Middle frontal gyrus (tissue), 1 donor: ENCODE data around the gene RNF144B.
"Not testable (repeated sequence)": the region's sequence is repeated elsewhere in the genome, so short reads cannot be mapped to it uniquely, and the experiment has no call there.

ENCODE experiments used
- DNase-seq: peaks from one replicate; pipeline ENCODE4 v3.0.0-alpha.2; 2015; ENCODE audit warnings: low spot score; ENCODE audit errors: extremely low spot score

RNF144B gene

DNA sequence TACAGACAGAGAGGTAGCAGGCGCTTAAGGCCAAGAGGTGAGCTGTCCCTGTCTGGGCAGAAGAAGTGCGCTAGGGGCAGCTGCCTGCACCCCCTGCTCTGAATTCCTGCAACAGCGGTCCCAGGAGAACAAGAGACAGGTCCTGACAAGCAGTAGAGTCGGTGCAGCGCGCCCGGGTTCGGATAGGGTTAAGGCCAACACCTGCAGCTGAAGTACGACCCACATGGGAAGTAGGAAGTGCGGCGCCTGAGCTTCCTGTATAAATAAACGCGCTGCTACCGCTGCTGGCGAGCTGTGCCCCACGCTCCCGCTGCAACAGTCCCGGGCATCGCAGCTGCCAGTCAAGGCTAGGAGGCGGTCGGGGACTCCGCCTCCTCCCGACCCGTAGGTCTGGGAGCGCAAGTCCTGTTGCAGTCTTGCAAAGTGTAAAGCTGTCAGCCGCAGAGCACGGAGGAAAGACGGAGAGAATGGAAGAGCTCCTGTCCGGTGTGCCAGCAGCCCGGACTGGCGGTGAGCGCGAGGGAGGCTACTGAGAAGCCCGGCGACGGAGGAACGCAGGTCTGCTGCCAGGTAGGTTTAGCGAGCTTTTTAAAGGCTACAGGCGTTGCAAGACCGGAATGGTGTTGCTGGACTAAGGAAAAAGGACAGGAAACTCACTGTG is at the start of gene RNF144B:
Gene RNF144B, plus strand, starts transcription at position 290 of the 661 bp plus-strand sequence. CDS start 12,185 bp downstream, outside the sequence.
- DNase-seq = no peak

DNA sequence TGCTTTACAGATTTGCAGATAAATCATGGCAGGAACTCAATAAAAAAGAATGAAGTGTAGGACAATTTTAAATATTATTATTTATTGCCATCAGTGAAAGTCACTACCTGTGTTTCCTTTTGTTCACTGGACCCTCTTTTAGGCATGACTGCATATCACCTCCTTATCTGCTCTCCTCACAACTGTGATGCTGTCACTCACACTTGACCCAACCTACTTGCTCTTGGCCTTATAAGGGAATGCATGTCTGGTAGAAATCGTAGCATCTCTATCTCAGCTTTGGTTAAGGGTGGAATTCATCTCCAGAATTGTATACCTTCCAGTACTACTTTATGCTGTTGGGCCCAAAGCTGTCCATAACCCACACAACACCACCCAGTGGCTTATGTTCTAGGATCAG is 47.6 kb upstream of the RNF144B start:
- DNase-seq = no peak

DNA sequence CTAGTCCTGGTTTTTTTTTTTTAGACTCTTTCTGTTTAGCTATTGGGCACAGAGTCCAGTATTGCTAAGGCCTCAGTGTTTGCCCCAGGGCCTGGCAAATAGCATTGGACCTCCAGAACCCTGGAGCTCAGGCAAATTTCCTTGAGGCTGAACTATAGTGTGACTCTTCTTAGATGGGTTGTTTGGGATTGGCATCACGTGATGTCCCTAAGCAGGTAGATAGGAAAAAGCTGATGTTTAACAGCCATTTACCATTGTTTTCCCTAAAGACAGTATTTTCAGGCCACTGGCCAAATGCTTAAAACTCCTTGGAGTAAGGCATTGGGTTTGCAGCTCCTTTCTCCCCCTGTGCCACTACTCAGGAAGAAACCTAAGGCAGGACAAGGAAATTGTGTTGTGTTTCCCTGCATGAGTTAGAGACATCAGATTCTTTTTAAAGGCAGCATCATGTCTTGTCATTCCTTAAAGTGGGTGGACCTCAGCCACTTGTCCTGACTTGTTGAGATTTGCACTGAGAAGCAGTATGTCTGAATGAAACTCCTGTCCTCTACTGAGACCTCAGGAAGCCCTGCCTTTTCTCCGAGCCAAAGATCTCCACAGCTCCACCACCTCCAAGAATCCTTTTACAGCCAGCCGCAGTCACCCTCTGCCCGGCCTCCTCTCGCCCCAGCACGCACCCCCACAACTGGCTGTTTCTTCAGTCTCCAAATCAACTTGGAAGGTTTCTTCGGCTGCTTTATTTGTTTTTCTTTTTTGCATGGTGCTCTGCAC is 46.2 kb upstream of the RNF144B start:
- DNase-seq = no peak

DNA sequence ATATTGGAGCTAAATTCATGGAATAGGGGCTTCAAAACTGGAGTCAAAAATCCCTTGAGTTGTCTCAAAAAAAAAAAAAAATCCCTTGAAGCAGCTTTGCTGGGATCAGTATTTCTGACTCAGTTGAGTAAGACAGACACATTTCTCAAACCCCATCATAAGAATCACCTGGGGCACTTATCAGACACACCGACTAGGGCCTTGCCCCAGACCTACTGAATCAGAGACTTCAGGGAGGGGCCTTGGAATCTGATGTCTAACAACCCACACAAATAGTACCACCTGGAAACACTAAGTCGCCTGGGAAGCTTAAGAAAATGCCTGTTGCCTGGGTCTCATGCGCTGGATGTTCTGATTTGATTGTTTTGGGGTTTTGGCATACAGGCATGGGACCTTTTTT is 44.9 kb upstream of the RNF144B start:
- DNase-seq = no peak

DNA sequence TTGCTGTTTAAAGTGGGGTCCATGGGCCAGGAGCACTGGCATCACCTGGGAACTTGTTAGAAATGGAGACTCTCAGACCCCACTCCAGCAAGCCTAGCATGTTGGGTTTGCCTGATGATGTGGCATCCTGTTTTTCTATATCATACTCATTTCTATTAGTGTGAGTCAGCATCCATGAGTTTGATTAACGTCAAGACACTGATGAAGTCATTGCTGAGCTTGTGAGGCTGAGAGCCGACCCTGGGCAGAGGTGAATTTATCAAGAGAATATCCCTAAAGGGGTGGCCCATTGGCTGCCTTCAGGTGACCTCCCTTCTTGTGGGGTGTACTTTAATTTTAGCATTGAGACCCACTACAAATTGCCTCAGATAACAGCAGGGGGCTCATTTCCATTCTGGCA is 43.4 kb upstream of the RNF144B start:
- no peak for DNase-seq

DNA sequence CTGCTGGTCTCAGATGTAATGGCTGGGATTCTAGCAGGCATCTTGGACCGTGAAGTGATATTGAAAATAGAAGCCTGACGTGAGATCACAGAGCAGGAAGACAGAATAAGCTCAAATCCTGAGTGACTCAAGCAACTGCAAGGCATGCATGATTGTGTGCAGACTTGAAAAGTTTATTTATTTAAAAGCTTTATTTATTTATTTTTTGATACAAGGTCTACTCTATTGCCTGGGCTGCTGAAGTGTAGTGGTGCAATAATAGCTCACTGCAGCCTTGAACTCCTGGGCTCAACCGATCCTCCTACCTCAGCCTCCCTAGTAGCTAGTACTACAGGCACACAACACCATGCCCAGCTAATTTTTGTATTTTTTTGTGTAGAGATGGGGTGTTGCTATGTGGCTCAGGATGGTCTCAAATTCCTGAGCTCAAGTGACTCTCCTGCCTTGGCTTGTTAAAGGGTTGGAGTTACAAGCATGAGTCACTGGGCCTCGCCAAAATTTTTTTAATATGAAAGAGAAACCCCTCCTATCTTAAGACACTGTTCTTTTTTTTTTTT is 40.1 kb upstream of the RNF144B start:
- no peak for DNase-seq

DNA sequence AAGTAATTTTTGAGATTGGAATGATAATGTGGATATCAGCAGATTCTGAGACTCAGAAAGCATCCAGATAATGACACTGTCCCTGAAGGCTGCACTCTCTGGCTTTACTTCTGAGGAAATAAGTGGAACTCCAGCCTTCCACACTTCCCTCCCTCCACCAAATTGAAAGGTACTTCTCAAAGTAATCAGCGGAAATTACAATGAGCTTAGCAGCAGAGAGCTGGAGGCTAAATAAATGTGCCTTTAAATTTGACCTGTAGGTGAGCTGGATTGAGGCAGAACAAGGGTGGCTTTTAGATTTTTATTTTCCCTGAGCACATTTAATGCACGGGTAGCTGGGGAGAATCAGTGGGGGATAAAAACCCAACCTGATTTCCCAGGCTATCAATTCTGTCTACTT is 39.3 kb upstream of the RNF144B start:
- DNase-seq = no peak

DNA sequence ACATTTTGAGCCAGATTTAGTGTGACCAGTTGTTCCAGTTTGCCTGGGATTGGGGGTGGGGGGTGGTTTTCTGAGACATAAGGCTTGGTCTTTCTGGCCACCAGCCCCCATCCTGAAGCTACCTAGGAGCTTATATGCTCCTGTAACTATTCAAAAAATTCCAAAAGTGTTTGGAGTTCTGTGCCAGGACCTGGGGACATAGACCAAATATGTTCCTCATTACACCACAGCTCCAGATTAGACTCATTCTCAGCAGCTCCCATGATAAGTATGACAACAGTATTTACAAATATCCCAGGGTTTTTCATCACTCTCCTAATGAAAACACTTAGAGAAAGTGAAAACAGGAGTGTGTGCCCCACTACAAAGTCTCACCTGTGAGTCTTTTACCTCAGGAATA is 37.8 kb upstream of the RNF144B start:
- DNase-seq = no peak

DNA sequence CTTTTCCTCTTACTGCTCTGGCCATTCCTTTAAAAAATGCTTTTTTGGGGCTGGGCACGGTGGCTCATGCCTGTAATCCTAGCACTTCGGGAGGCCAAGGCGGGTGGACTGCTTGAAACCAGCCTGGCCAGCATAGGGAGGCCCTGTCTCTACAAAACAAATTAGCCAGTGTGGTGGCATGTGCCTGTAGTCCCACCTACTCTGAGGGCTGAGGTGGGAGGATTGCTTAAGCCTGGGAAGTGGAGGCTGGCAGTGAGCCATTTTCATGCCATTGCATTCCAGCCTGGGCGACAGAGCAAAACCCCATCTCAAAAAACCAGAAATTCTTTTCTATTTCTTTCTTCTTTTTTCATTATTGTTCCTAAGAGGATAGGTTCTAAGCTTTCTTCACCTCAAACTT is 36.9 kb upstream of the RNF144B start:
- DNase-seq = no peak

DNA sequence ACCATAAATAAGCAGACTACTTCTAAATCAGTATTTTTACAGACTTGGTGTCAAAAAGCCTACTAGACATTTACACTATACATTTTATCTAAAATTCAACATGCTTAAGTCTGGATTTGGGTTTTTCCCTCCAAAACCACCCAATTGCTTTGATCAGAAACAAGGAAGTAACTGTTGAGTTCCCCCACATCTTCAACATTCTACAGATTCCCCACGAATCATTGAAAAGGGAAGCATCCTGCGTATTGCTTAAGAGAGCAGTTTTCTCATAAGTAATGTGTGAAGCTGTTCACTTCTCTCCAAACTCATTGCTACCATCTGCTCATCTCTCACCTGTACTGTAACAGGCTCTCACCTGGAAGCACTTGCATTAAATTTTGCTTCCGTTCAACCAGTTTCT is 36.4 kb upstream of the RNF144B start:
- DNase-seq = no peak

DNA sequence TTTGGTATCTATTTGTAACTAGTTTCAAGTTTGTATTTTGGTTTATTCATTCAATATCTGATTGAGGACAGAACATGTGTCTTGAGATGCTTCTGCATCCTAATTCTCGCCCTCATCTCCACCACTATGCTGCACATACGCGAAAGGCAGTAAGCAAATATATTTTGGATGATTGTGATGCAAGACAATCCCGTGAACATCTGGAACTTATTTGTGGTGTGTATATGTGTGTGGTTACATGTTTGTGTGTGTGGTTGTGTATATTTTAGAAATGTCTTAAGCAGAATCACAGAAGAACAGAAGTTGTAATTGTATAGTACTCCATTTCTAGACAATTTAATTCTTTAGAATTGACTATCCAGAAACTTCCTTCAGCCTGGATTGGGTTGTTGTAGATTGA is 35.1 kb upstream of the RNF144B start:
- no peak for DNase-seq

DNA sequence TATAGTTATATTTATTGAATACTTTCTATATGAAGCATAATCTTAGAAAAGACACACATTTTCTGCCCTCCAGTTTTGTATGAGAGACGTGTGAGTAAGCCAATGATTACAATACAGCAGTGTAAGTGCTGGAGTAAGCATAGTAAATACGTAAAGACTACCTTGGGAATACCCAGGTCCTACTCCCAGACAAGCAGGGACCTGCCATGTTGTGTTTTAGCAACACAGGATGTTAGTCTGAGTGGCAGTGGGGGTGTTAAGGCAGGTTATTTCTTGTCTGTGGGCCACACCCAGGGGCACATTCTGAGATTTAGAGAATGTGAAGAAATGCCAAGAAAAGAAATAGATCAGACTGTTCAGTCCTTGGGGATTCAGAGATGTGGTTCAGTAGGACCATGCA is 34.3 kb upstream of the RNF144B start:
- DNase-seq = no peak

DNA sequence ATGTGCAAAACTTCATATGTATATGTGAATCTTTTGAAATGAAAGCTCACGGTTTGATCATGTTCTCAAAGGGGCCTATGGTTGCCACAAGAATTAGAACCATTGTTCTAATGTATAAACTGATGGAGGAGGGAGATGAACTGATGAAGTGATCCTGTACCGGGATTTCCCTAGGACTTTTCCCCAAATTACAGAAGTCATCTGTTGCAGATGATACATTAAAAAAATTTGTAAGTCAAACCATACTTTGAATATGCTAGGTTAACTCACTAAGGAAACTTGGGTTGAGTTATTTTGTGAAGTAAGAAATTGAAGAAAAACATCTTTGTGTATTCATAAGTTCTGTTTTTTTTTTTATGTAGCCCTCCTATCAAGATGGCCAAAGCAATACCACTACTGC is 33.9 kb upstream of the RNF144B start:
- DNase-seq = no peak

DNA sequence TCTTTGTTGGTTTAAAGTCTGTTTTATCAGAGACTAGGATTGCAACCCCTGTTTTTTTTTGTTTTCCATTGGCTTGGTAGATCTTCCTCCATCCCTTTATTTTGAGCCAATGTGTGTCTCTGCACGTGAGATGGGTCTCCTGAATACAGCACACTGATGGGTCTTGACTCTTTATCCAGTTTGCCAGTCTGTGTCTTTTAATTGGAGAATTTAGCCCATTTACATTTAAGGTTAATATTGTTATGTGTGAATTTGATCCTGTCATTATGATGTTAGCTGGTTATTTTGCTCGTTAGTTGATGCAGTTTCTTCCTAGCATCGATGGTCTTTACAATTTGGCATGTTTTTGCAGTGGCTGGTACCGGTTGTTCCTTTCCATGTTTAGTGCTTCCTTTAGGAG is 29.6 kb upstream of the RNF144B start:
- DNase-seq = not testable (repeated sequence)

DNA sequence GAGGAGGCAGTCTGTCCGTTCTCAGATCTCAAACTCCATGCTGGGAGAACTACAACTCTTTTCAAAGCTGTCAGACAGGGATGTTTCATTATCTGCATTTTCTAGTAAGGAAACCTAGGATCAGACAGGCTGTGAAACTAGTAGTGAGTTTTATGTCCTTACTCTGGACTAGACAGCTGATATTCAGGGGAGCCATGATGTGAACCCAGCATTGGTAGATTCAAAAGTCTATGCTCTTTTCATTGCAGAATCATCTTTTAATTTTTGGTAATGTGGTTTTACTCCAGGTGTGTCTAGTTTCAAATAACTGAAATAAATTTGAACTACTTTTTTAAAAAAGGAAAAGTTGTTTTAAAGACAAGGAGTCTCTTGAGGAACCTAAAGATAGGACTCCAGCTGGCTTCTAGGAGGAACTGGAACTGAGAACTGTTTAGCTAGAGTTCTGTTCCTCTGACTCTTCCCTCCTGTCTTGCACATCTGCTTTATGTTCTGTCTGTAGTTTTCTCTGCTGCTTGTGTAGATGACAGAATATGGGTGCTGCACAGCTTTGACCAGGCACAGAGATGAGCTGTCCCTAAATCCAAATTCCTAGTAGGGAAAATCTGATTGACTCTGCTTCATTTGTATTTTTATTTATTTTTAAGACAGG is 27.8 kb upstream of the RNF144B start:
- no peak for DNase-seq

DNA sequence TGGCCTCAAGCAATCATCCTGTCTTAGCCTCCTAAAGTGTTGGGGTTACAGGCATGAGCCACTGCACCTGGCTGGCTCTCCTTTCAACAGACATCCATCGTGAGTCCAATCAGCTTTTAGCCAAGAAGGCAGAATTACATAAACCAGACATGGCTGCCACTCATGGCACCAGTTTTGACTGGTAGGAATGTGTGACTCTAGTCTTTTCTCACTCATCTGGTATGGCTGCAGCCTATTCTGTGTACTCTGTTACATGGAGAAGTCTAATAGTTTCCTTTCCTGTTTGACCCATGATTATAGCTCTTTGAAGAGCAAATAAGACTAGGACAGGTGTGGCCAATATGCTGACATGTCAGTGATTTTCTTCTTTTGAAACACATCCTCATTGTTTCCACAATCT is 27.0 kb upstream of the RNF144B start:
- no peak for DNase-seq

DNA sequence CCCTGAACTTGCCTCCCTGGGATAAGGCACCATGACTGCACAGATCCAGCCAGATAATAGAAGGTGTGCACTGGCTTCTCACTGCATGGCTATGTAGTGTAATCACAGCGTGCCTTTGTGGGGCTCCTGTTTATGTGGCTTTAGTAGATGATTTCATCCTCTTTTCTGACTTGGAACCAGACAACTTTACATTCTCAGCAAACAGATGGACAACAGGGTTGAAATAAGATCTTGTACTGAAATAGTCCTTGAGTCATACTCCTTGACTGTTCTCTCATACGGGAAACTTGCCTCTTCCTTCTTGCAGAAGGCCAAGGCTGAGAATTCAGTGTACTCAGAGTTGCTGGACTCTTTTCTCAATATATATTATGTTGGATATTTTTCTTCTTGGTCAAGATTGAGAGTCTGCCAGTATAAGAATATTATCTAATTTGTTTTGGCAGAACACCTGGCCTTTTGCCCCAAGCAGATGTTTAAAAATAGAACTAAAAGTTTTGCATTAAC is 25.0 kb upstream of the RNF144B start:
- DNase-seq = peak; percentile 7

DNA sequence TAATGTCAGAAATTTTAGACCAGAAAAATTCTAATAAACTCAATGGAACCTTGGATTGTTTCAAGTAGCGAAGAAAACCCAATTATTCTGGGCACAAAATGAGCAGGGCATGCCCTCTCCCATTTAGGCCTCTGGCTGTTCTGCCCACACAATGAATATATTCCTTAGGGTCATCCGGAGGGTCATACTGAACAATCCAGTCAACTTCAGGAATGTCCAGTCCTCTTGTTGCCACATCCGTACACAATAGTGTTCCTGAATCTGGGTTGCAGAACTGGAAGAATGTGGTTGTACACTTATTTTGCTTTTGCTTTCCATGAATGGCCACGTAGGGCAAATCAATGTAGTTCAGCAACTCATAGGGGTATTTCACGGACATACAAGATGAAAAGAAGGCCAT is 23.4 kb upstream of the RNF144B start:
- no peak for DNase-seq

DNA sequence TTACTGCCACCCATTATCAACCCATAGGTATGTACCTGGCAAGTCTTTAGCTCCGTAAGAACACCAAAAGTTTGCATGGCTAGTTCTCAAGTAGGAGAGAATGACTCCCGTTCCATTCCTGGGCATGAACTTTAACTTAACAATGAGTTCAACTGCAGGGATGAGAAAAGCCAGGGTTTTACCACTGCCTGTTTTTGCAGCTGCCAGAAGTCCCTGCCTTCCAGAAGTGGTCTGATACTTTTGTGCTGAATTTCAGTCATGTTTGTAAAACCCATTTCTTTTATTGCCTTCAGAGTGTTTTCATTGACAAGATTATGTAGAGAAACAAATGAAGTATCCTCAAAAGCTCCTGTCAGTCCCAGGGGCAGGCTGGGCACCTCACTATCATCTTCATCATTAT is 22.6 kb upstream of the RNF144B start:
- DNase-seq = not testable (repeated sequence)

DNA sequence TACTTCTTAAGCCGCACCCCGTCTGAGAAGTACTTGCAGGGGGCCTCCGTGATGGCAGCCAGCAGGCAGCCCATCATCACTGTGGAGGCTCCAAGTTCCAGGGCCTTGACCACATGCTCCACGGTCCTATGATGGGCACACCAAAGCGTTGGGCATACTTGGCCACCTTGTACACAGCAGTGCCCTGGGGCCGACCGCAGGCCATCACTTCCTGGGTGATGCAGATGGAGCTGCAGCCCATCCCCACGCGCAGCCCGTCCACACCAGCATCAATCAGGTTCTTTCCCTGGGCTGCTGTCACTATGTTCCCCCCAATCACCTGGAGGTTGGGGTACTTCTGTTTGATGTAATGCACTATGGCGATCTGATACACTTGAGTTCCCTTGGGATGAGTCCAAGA is 19.8 kb upstream of the RNF144B start:
- no peak for DNase-seq

DNA sequence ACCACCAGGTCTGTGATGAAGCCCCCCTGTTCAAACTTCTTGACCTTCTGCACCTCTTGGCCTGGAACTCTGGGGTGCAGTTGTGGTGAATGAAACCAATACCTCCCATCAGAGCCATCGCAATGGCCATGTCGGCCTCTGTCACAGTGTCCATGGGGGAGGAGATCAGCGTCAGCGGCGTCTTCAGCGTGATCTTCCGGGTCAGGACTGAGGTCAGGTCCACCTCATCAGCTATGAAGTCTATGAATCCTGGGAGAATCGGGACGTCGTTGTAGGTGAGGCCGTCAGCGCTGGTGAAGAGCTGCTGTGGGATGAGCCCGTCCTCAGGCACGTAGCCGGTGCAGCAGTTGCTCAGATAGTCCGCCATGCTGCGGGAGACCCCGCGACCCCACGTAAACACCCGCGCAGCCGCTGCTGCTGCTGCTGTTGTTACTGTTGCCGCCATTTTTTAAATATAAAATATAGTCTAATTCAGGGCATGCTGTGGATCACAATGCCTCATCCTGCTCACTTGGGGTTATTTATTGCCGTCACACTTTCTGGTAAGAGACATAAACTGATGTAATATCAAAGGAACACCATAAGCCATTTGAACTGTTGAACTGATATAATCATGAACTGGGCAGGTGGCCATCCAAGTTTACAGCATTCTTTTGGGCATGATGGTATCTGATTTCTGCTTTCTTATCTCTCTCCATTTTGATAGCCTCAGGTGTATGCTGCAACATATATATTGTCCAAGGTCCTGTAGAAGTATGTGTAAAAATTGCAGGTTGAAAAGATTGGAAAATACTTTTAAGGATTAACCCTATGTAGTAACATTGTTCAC is 18.7 kb upstream of the RNF144B start:
- no peak for DNase-seq
